AG20443 (cell line): ENCODE data around the gene ITIH2.
A peak's percentile ranks its signal among the peaks of the same experiment; 100 is the strongest.
"Not testable (repeated sequence)": the region's sequence is repeated elsewhere in the genome, so short reads cannot be mapped to it uniquely, and the experiment has no call there.

Source experiments
- DNase-seq: peaks from one replicate; pipeline ENCODE4 v3.0.0; 2012; ENCODE audit warnings: low spot score, mixed read lengths

The ITIH2 gene

DNA sequence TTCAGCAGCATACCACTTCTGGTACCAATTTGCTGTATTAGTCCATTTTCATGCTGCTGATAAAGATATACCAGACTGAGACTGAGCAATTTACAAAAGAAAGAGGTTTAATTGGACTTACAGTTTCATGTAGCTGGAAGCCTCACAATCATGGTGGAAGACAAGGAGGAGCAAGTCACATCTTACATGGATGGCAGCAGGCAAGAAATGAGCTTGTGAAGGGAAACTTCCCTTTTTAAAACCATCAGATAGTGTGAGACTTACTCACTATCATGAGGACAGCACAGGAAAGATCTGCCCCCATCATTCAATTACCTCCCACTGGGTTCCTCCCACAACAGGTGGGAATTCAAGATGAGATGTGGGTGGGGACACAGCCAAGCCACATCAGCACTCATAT is 9.9 kb upstream of the ITIH2 start:
- DNase-seq, result not testable (repeated sequence)

DNA sequence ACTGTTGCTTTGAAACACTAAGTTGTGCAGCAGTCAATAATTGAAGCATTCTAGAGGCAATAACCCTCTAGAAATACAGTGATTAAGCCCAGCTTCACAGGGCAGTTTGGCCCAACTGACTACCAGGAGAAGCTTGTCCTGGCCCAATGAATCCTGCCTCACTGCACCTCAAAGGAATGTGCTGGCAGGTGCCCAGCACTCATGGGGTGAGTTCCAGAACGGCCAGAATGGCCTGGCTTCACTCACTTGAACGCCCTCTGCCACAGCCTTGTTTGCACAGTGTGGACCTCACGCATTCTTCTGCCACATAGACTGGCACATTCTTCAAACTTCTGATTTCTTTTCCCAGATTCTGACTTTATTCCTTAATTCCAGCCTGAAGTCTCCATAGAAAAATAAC is 6.6 kb upstream of the ITIH2 start:
- no peak for DNase-seq

DNA sequence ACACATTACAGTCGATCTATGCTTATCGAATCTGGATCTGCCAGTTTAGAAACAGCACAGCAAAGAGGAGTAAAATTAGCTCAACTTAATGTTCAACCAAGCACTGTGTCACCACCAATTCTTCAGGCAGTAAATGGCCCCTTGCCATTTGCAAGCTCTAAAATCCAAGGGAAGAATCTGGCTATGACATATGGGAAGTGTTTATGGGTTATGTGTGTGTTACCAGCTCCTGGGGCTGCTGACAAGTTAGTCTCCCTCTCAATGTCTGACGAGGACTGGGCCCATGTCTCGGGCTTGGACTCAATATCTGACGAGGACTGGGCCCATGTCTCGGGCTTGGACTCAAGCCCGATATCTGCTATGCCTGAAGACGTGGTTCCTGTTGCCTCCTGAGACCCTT is 5.7 kb upstream of the ITIH2 start:
- DNase-seq, result no peak

- peak; percentile 18 for DNase-seq
Measured at GRCh38 chr10:7700577-7701125, 2.5 kb upstream of the ITIH2 start.

- no peak for DNase-seq
Measured at GRCh38 chr10:7701158-7701742, 1.9 kb upstream of the ITIH2 start.

DNA sequence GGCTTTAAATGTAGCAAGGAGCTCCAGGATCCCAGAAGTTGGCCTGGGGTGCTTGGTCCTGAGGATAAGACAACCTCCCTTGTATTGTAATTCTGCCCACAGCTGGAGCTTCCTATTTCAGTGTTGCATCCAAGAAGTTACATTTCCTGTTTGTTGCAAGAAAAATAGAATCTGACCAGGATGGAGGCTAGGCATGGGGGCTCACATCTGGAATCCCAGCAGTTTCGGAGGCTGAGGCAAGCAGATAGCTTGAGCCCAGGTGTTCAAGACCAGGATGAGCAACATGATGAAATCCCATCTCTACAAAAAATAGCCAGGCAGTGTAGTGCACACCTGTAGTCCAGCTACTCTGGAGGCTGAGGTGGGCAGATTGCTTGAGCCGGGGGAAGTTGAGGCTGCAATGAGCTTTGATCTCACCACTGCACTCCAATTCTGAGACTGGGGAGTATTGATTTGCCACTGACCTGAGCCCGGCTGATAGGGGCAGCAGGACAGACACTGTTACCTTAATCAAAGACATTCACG is 766 bp upstream of the ITIH2 start:
- no peak for DNase-seq

GRCh38 chr10:7704071-7705016 is 1.2 kb downstream of the ITIH2 start:
- DNase-seq, result no peak

GRCh38 chr10:7705341-7705740 is 2.2 kb downstream of the ITIH2 start:
- no peak for DNase-seq

GRCh38 chr10:7706534-7707073 is 3.5 kb downstream of the ITIH2 start:
- DNase-seq, result no peak

- no peak for DNase-seq
Measured at GRCh38 chr10:7707102-7707501, 4.0 kb downstream of the ITIH2 start.

- DNase-seq, result no peak
Measured at GRCh38 chr10:7707858-7708622, 4.9 kb downstream of the ITIH2 start.

DNA sequence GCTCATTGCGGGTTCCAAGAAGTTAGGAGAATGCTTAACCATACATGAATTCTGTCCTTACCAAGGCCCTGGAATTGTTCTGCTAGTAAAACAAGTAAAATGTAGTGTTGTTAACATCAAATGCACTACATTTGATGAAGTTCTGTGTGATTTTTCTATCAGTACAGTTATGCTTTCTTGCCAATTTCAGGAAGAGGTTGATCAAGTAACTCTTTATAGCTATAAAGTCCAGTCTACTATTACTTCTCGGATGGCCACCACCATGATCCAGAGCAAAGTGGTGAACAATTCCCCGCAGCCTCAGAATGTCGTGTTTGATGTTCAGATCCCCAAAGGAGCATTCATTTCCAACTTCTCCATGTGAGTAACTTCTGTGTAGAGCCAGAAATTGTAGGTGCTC is 5.7 kb downstream of the ITIH2 start:
- no peak for DNase-seq

GRCh38 chr10:7710446-7710845 is 7.3 kb downstream of the ITIH2 start:
- no peak for DNase-seq

- not testable (repeated sequence) for DNase-seq
Measured at GRCh38 chr10:7711075-7711474, 8.0 kb downstream of the ITIH2 start.

DNA sequence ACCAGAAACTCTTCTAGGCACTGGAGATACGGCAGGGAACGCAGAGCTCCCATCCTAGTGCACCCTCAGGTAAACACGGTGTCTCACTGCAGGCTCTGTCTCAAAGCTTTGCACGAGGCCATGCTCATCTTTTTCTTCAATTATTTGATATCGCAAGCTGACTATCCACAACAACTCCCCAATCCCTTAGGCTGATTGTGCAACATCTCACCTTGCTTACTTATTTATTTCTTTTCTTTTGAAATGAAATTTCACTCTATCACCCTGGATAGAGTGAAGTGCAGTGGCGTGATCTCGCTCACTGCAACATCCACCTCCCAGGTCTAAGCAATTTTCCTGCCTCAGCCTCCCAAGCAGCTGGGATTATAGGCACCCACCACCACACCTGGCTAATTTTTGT is 12.4 kb downstream of the ITIH2 start:
- DNase-seq, result no peak

GRCh38 chr10:7717767-7718166 is 14.7 kb downstream of the ITIH2 start:
- DNase-seq, result no peak

- DNase-seq, result no peak
Measured at GRCh38 chr10:7718685-7719084, 15.6 kb downstream of the ITIH2 start.

DNA sequence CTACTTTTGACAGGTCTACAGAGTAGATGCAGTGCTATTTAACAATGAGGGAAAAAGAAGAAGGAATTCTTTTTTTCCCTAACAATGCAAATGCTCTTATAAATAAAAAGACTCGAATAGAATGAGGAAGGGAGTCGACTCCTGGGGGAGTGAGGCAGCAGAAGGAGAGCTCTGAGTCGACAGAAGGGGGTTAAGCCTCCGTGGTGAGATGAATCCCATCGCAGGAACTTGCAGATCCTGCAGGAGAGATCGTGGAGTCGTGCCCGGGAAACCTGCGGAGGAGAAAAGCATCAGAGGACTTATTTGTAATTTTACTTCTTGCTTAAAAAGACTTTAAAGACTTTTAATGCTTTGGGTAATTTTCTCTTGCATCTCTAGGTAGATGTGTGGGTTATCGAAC is 17.4 kb downstream of the ITIH2 start:
- DNase-seq, result no peak

DNA sequence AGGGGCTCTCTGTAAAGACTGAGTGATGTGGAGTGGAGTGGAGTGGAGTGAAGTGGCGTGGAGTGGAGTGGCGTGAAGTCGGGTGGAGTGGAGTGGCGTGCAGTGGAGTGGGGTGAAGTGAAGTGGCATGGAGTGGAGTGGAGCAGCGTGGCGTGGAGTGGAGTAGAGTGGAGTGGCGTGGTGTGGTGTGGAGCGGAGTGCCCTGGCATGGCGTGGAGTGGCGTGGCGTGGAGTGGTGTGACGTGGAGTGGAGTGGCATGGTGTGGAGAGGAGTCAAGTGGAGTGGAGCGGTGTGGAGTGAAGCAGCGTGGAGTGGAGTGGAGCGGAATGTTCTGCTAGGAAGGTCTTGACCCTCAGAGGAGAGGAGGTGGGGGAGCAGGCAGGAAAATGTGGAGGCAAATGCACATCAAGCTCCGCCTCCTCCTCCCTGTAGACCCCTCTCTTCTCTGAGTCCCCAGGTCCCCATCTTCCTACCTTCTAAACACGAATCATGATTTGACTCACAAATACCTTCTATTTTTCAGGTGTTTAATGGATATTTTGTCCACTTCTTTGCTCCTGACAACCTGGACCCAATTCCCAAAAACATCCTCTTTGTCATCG is 19.9 kb downstream of the ITIH2 start:
- no peak for DNase-seq

GRCh38 chr10:7734821-7735220 is 31.7 kb downstream of the ITIH2 start:
- no peak for DNase-seq
